HEK293 (cell line): ENCODE measurements around the gene KCNQ1.

Experiments
- CTCF ChIA-PET: fragments of 350-600 bp; formaldehyde crosslinking; extraction: SDS; loops from one replicate; lab custom pipeline; 2021; ENCODE audit warnings: antibody characterized with exemption; lab: Yijun Ruan, JAX
- POLR2A ChIA-PET: fragments of 300-600 bp; formaldehyde crosslinking; extraction: SDS; loops from one replicate; lab custom pipeline; 2020; ENCODE audit warnings: antibody characterized with exemption, inconsistent platforms; lab: Yijun Ruan, JAX
- H3K27ac ChIP-seq: fragments of 200-500 bp; sonication (Bioruptor generic); 2 replicates; pipeline ENCODE4 v1.5.1; 2014; ENCODE audit warnings: low read depth, low read length, control low read depth, inconsistent platforms; ENCODE audit errors: extremely low read depth
- H3K36me3 ChIP-seq, 2 experiments: fragments of 200-500 bp in 1 of 2; sonication (Bioruptor generic) in 1 of 2; 1 replicate in 1 of 2; 2 replicates in 1 of 2; pipeline ENCODE4 v1.5.1; 2014 to 2017; ENCODE audit warnings: inconsistent platforms in 2 of 2, low read length in 2 of 2; ENCODE audit not compliant: control insufficient read depth in 2 of 2, insufficient read depth in 1 of 2
- H3K4me1 ChIP-seq: fragments of 200-500 bp; sonication (Bioruptor generic); 2 replicates; pipeline ENCODE4 v1.5.1; 2014; ENCODE audit warnings: mild to moderate bottlenecking, low read length, inconsistent platforms; ENCODE audit not compliant: control insufficient read depth, insufficient read depth
- H3K4me3 ChIP-seq: 2 replicates; pipeline ENCODE4 v1.5.1; 2011; ENCODE audit warnings: low read depth, mild to moderate bottlenecking, control low read depth, low read length, moderate library complexity
- H3K9me3 ChIP-seq: fragments of 200-500 bp; sonication (Bioruptor generic); 2 replicates; pipeline ENCODE4 v1.5.1; 2014; ENCODE audit warnings: low read depth, low read length, inconsistent platforms; ENCODE audit not compliant: control insufficient read depth, insufficient read depth
- MZF1 ChIP-seq: fragments of 450-650 bp; formaldehyde crosslinking; IDR thresholded peaks from 2 replicates; pipeline ENCODE4 v1.5.1; 2017; ENCODE audit warnings: missing biosample characterization, missing genetic modification characterization, borderline replicate concordance
- PRDM10 ChIP-seq: fragments of 450-650 bp; formaldehyde crosslinking; IDR thresholded peaks from 2 replicates; pipeline ENCODE4 v1.5.1; 2016; ENCODE audit warnings: missing biosample characterization, missing genetic modification characterization
- PRDM2 ChIP-seq: fragments of 450-650 bp; formaldehyde crosslinking; IDR thresholded peaks from 2 replicates; pipeline ENCODE4 v1.5.1; 2016; ENCODE audit warnings: missing biosample characterization, missing genetic modification characterization, borderline replicate concordance
- SCRT2 ChIP-seq: fragments of 450-650 bp; formaldehyde crosslinking; IDR thresholded peaks from 2 replicates; pipeline ENCODE4 v1.5.1; 2016; ENCODE audit warnings: missing biosample characterization, missing genetic modification characterization
- TRIM28 ChIP-seq: IDR thresholded peaks from 2 replicates; pipeline ENCODE4 v1.6.1; 2011; ENCODE audit warnings: low read length, control low read depth, borderline replicate concordance
- ZBTB8A ChIP-seq: fragments of 450-650 bp; formaldehyde crosslinking; IDR thresholded peaks from 2 replicates; pipeline ENCODE4 v1.5.1; 2016; ENCODE audit warnings: missing biosample characterization, missing genetic modification characterization
- ZNF10 ChIP-seq: fragments of 450-650 bp; formaldehyde crosslinking; IDR thresholded peaks from 2 replicates; pipeline ENCODE4 v1.5.1; 2017; ENCODE audit warnings: missing biosample characterization, missing genetic modification characterization
- ZNF140 ChIP-seq: fragments of 450-650 bp; formaldehyde crosslinking; IDR thresholded peaks from 2 replicates; pipeline ENCODE4 v1.5.1; 2016; ENCODE audit warnings: missing biosample characterization, missing genetic modification characterization
- ZNF473 ChIP-seq: fragments of 450-650 bp; formaldehyde crosslinking; IDR thresholded peaks from 2 replicates; pipeline ENCODE4 v1.5.1; 2017; ENCODE audit warnings: missing biosample characterization, missing genetic modification characterization
- ZNF530 ChIP-seq: fragments of 450-650 bp; formaldehyde crosslinking; IDR thresholded peaks from 2 replicates; pipeline ENCODE4 v1.5.1; 2016; ENCODE audit warnings: low read depth, missing biosample characterization, missing genetic modification characterization
- ZNF610 ChIP-seq: fragments of 450-650 bp; formaldehyde crosslinking; IDR thresholded peaks from 2 replicates; pipeline ENCODE4 v1.5.1; 2016; ENCODE audit warnings: missing biosample characterization, missing genetic modification characterization, borderline replicate concordance
- ZNF623 ChIP-seq: fragments of 450-650 bp; formaldehyde crosslinking; IDR thresholded peaks from 2 replicates; pipeline ENCODE4 v1.5.1; 2016; ENCODE audit warnings: missing biosample characterization, missing genetic modification characterization
- ZNF654 ChIP-seq: fragments of 450-650 bp; formaldehyde crosslinking; IDR thresholded peaks from 2 replicates; pipeline ENCODE4 v1.5.1; 2016; ENCODE audit warnings: low read depth, missing biosample characterization, missing genetic modification characterization
- ZNF777 ChIP-seq: fragments of 450-650 bp; formaldehyde crosslinking; IDR thresholded peaks from 2 replicates; pipeline ENCODE4 v1.5.1; 2017; ENCODE audit warnings: missing biosample characterization, missing genetic modification characterization, borderline replicate concordance
- ZSCAN30 ChIP-seq: fragments of 450-650 bp; IDR thresholded peaks from 2 replicates; pipeline ENCODE4 v1.5.1; 2018; ENCODE audit warnings: missing biosample characterization, mild to moderate bottlenecking, missing genetic modification characterization, moderate library complexity

Gene KCNQ1

GRCh38 chr11:2531987-2532703 lies 87.3 kb downstream of the KCNQ1 start:
- H3K4me1 ChIP-seq = no peaks in the 10 kb centered on the region
- H3K27ac ChIP-seq = no peak overlapping the region
- POLR2A ChIA-PET = interaction anchor here (2.0 to 2.8 kb wide), 3 partner anchors 356 to 397 kb away, joined by 10 to 15 read pairs (median 14); partner anchors contain the start of gene PHLDA2
- H3K36me3 ChIP-seq = no peaks in the 10 kb centered on the region
- no peaks in the 10 kb centered on the region for H3K9me3 ChIP-seq
- CTCF ChIA-PET = interaction anchor here (0.6 to 7.0 kb wide), 64 partner anchors 9 to 831 kb away, joined by 3 to 456 read pairs (median 4); partner anchors contain the start of genes CDKN1C, PHLDA2 and TSSC4
- 0 out of 2 replicates have a peak, but pooled peaks have one; percentile 26 for TF ChIP-seq ZNF777 (tag by site-specific recombination)
- TF ChIP-seq MZF1 (tag by site-specific recombination) = no peak
- TF ChIP-seq PRDM2 = no peak
- TF ChIP-seq ZBTB8A (tag by site-specific recombination) = no peak
- no peak for TF ChIP-seq ZNF654 (tag by site-specific recombination)
- no peak for TF ChIP-seq PRDM10 (tag by site-specific recombination)
- no peak for TF ChIP-seq ZNF140 (tag by site-specific recombination)
- TF ChIP-seq SCRT2 (tag by site-specific recombination) = no peak
- no peak for TF ChIP-seq ZNF530 (tag by site-specific recombination)
- no peak for TF ChIP-seq TRIM28
- TF ChIP-seq ZNF610 (tag by site-specific recombination) = no peak
- TF ChIP-seq ZNF10 = no peak
- TF ChIP-seq ZNF473 = no peak
- TF ChIP-seq ZSCAN30 (tag by site-specific recombination) = no peak
- peak; percentile 71 for TF ChIP-seq ZNF623 (tag by site-specific recombination)
- no peak overlapping the region for H3K4me3 ChIP-seq
